Neuronal stem cell (in vitro differentiated cells): ENCODE results near the gene IMMP2L.

ENCODE experiments used
- DNase-seq: peaks from one replicate; pipeline ENCODE4 v3.0.0-alpha.2; 2013; ENCODE audit warnings: low spot score
- H2AFZ ChIP-seq: one replicate; pipeline ENCODE4 v1.6.1; 2013; ENCODE audit warnings: mild to moderate bottlenecking, low read length, inconsistent platforms
- H2AK5ac ChIP-seq: 2 replicates; pipeline ENCODE4 v1.6.1; 2013; ENCODE audit warnings: low read depth, mild to moderate bottlenecking, inconsistent platforms, low read length, moderate library complexity, mixed read lengths
- H2BK120ac ChIP-seq: 2 replicates; pipeline ENCODE4 v1.6.1; 2013; ENCODE audit warnings: low read depth, mild to moderate bottlenecking, inconsistent platforms, low read length, moderate library complexity, mixed read lengths
- H2BK12ac ChIP-seq: one replicate; pipeline ENCODE4 v1.6.1; 2013; ENCODE audit warnings: low read length, inconsistent platforms
- H2BK15ac ChIP-seq: 2 replicates; pipeline ENCODE4 v1.6.1; 2013; ENCODE audit warnings: mild to moderate bottlenecking, low read length, inconsistent platforms, mixed read lengths
- H2BK5ac ChIP-seq: one replicate; pipeline ENCODE4 v1.6.1; 2013; ENCODE audit warnings: inconsistent platforms, mild to moderate bottlenecking, low read length, moderate library complexity
- H3K14ac ChIP-seq: one replicate; pipeline ENCODE4 v1.6.1; 2013; ENCODE audit warnings: low read length, inconsistent platforms
- H3K18ac ChIP-seq: 2 replicates; pipeline ENCODE4 v1.6.1; 2013; ENCODE audit warnings: low read length, inconsistent platforms
- H3K23ac ChIP-seq: 2 replicates; pipeline ENCODE4 v1.6.1; 2013; ENCODE audit warnings: low read depth, mild to moderate bottlenecking, mixed read lengths, low read length, inconsistent platforms; ENCODE audit not compliant: poor library complexity
- H3K27ac ChIP-seq: replicated peaks from 3 replicates; pipeline ENCODE4 v1.5.1; 2013; ENCODE audit warnings: low read length, inconsistent platforms
- H3K27me3 ChIP-seq, 3 experiments: 2 replicates each; pipeline ENCODE4 v1.6.1; 2013; ENCODE audit warnings: low read length in 3 of 3, mild to moderate bottlenecking in 2 of 3, inconsistent platforms in 1 of 3, low read depth in 1 of 3, mixed read lengths in 1 of 3, moderate library complexity in 1 of 3; ENCODE audit not compliant: control insufficient read depth in 3 of 3, insufficient read depth in 3 of 3
- H3K36me3 ChIP-seq, 2 donors: replicated peaks in 1 of 2; 2 replicates each; pipeline ENCODE4 v1.6.1; 2013; ENCODE audit warnings: low read length in 2 of 2; ENCODE audit not compliant: control insufficient read depth in 2 of 2, insufficient read depth in 2 of 2
- H3K4ac ChIP-seq: 2 replicates; pipeline ENCODE4 v1.6.1; 2013; ENCODE audit warnings: inconsistent platforms, mild to moderate bottlenecking, low read length, moderate library complexity
- H3K4me1 ChIP-seq, 2 donors: 1 replicate in 1 of 2; 2 replicates in 1 of 2; pipeline ENCODE4 v1.6.1; 2013; ENCODE audit warnings: low read length in 2 of 2, low read depth in 1 of 2; ENCODE audit not compliant: control insufficient read depth in 2 of 2, insufficient read depth in 1 of 2
- H3K4me2 ChIP-seq: one replicate; pipeline ENCODE4 v1.6.1; 2013; ENCODE audit warnings: mild to moderate bottlenecking, low read length, inconsistent platforms; ENCODE audit not compliant: insufficient read depth, poor library complexity, severe bottlenecking
- H3K4me3 ChIP-seq, 2 donors: 2 replicates each; pipeline ENCODE4 v1.5.1; 2013; ENCODE audit warnings: low read length in 2 of 2, mild to moderate bottlenecking in 2 of 2, inconsistent platforms in 1 of 2, moderate library complexity in 1 of 2
- H3K79me1 ChIP-seq: one replicate; pipeline ENCODE4 v1.6.1; 2013; ENCODE audit warnings: low read depth, mild to moderate bottlenecking, inconsistent platforms, low read length, moderate library complexity
- H3K9ac ChIP-seq: one replicate; pipeline ENCODE4 v1.6.1; 2013; ENCODE audit warnings: mild to moderate bottlenecking, low read depth, low read length, inconsistent platforms; ENCODE audit not compliant: poor library complexity
- H3K9me3 ChIP-seq, 2 donors: replicated peaks in 1 of 2; 2 replicates each; pipeline versions ENCODE3 to v1.6.1; 2013; ENCODE audit warnings: low read length in 2 of 2, mild to moderate bottlenecking in 2 of 2, inconsistent platforms in 1 of 2, low read depth in 1 of 2, mixed read lengths in 1 of 2, moderate library complexity in 1 of 2; ENCODE audit not compliant: control insufficient read depth in 2 of 2, insufficient read depth in 1 of 2
- H4K8ac ChIP-seq: one replicate; pipeline ENCODE4 v1.6.1; 2013; ENCODE audit warnings: low read depth, mild to moderate bottlenecking, inconsistent platforms, low read length, moderate library complexity
- H4K91ac ChIP-seq: one replicate; pipeline ENCODE4 v1.6.1; 2013; ENCODE audit warnings: low read length, low read depth, mild to moderate bottlenecking, inconsistent platforms; ENCODE audit not compliant: poor library complexity
- WGBS, 2 donors: extraction: QIAGEN DNeasy Blood & Tissue Kit; methylation state at CpG; one replicate each; pipeline ENCODE4 v1.1.7; 2013; ENCODE audit warnings: missing lambda C conversion rate in 2 of 2, mixed read lengths in 1 of 2; ENCODE audit not compliant: insufficient read length in 2 of 2, insufficient replicate concordance in 1 of 2; ENCODE audit errors: extremely low coverage in 2 of 2; 5-methylcytosine and 5-hydroxymethylcytosine counted together

Gene IMMP2L

DNA sequence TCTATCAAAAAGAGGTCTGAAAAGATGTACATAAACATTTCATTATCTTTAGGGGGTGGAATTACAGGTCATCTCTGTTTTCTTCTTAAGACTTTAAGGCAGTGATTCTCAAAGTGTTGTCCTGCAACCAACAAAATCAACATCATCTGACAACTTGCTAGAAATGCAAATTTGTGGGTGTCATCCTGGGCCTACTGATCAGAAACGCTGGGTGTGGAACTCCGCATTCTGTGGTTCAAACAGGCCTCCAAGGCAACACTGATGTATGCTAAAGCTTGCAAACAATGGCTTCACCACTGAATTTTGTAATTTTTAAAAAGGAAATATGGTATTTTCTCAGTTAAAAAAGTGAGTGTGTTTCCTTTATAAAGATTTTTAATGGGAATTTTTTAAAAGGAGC is 873.4 kb downstream of the IMMP2L start:
- Histone ChIP-seq H2BK120ac (no peak overlapping the region), H3K9me3 (no peaks in the 10 kb centered on the region), H3K4me3 (no peak overlapping the region), H2BK12ac (no peak overlapping the region), H3K4ac (no peak overlapping the region), H3K27ac (no peak overlapping the region), H3K4me1 (no peaks in the 10 kb centered on the region), H4K91ac (no peak overlapping the region), H3K18ac (no peak overlapping the region), H3K4me2 (no peak overlapping the region), H3K27me3 (no peaks in the 10 kb centered on the region), H2AK5ac (no peak overlapping the region), H3K23ac (no peak overlapping the region), H2AFZ (no peak overlapping the region), H2BK15ac (no peak overlapping the region), H3K9ac (no peak overlapping the region), H3K14ac (no peak overlapping the region), H3K79me1 (no peaks in the 10 kb centered on the region), H3K36me3 (no peaks in the 10 kb centered on the region), H4K8ac (no peak overlapping the region), H2BK5ac (no peak overlapping the region)
- DNase-seq = no peak
- WGBS, 2 donors = no CpG with 5 or more reads among the region's 2 CpGs

DNA sequence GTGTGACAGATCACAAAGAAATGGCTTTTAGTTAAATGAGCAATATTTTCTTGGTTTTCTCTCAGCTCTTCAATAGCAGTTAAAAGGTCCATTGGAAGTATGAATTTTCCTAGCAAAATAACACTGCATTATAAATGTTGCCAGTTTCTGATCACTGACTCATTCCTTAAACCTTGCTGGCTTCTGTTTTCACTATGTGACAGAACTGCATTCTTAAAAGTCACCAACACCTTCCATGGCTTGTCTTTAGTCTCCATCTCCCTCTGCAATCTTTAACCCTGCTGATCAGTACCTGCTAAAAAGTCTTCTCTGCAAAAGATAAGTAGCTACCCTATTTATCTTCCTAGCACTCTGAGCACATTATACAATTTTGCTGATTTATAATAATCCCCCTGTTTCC is 876.4 kb downstream of the IMMP2L start:
- no peak overlapping the region for H3K27ac ChIP-seq

DNA sequence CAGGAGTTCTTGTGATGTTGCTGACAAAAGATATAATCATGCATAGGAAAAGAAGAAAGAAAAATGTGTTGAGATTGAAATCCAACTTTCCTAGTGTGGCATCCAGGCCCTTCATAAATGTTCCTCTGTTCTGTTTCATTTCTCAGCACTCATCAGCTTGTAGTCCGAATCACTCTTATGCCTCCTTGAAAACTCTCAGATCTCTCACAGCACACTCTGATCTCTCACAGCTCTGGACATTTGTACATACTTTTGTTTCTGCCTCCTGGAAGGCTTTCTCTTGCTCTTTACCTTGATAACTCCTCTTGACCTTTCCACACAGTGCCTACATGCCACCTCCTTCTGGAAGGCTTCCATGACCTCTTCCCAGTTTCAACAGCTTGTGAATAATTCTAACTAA is 880.4 kb downstream of the IMMP2L start:
- Histone ChIP-seq H3K4me3 (no peak overlapping the region), H2BK12ac (no peak overlapping the region), H2AK5ac (no peak overlapping the region), H3K9ac (no peak overlapping the region), H3K4me2 (no peak overlapping the region), H4K8ac (no peak overlapping the region), H2BK5ac (no peak overlapping the region), H3K23ac (no peak overlapping the region), H3K36me3 (no peaks in the 10 kb centered on the region), H2BK15ac (no peak overlapping the region), H3K4ac (no peak overlapping the region), H3K9me3 (no peaks in the 10 kb centered on the region), H3K14ac (no peak overlapping the region), H3K4me1 (no peaks in the 10 kb centered on the region), H3K79me1 (no peaks in the 10 kb centered on the region), H4K91ac (no peak overlapping the region), H2AFZ (no peak overlapping the region), H3K27ac (no peak overlapping the region), H3K18ac (no peak overlapping the region), H3K27me3 (no peaks in the 10 kb centered on the region), H2BK120ac (no peak overlapping the region)
- DNase-seq = no peak
- no CpG with 5 or more reads among the region's 1 CpG for WGBS, 2 donors

More for the DNA sequence above, 876.4 kb downstream of the IMMP2L start:
- H2AK5ac ChIP-seq = no peak overlapping the region
- no peak overlapping the region for H3K4me2 ChIP-seq
- no peak overlapping the region for H3K23ac ChIP-seq
- no peak overlapping the region for H3K14ac ChIP-seq
- H3K4me3 ChIP-seq = no peak overlapping the region
- no peak overlapping the region for H2BK15ac ChIP-seq
- H3K9me3 ChIP-seq = no peaks in the 10 kb centered on the region
- H2BK5ac ChIP-seq = no peak overlapping the region
- no peaks in the 10 kb centered on the region for H3K79me1 ChIP-seq
- no peak overlapping the region for H2BK12ac ChIP-seq
- H4K8ac ChIP-seq = no peak overlapping the region
- no peaks in the 10 kb centered on the region for H3K36me3 ChIP-seq
- H3K4me1 ChIP-seq = no peaks in the 10 kb centered on the region
- no peak overlapping the region for H3K9ac ChIP-seq
- H3K4ac ChIP-seq = no peak overlapping the region
- no peak overlapping the region for H2AFZ ChIP-seq
- H3K27me3 ChIP-seq = no peaks in the 10 kb centered on the region
- no peak overlapping the region for H4K91ac ChIP-seq
- H2BK120ac ChIP-seq = no peak overlapping the region
- H3K18ac ChIP-seq = no peak overlapping the region
- DNase-seq = no peak

GRCh38 chr7:110677405-110677804 is 884.9 kb downstream of the IMMP2L start:
- Histone ChIP-seq H3K4me2 (no peak overlapping the region), H3K23ac (no peak overlapping the region), H2BK120ac (no peak overlapping the region), H3K27ac (no peak overlapping the region), H2BK12ac (no peak overlapping the region), H2BK5ac (no peak overlapping the region), H2BK15ac (no peak overlapping the region), H3K18ac (no peak overlapping the region), H3K4ac (no peak overlapping the region), H3K9ac (no peak overlapping the region), H4K91ac (no peak overlapping the region), H3K4me1 (no peaks in the 10 kb centered on the region), H2AFZ (no peak overlapping the region), H4K8ac (no peak overlapping the region), H3K27me3 (no peaks in the 10 kb centered on the region), H3K4me3 (no peak overlapping the region), H3K36me3 (no peaks in the 10 kb centered on the region), H2AK5ac (no peak overlapping the region), H3K9me3 (peaks cover 2 to 9% of the 10 kb centered on the region in 2 donors), H3K14ac (no peak overlapping the region), H3K79me1 (no peaks in the 10 kb centered on the region)
- DNase-seq = no peak
- no CpG with 5 or more reads among the region's 5 CpGs for WGBS, 2 donors
